HG03558 (cell line): ENCODE measurements around the gene GLG1.

Experiments
- ATAC-seq: cut with Tn5 transposase; IDR thresholded peaks from one replicate; pipeline ENCODE4 v1.9.1; 2021; ENCODE audit warnings: moderate number of reproducible peaks; ENCODE audit not compliant: unreplicated experiment; ENCODE audit errors: extremely low read depth

Gene GLG1

DNA sequence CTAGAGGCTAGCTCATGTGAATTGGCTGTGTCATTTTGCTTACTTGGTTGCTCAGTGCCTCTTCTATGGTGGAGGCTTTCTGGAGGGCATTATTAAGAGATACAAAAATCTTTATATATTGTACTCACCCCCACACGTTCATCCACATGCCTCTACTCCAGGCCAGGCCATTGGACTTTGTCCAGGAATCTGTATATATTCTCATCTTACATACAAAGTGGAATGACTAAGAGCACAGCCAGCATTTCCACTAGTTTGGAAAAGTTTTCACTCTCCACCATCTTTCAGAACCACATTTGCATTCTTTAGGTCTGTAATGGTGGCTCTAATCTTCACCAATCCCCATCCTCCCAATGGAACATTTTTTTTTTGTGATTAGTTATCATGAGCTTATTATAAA is 4.8 kb upstream of the GLG1 start:
- ATAC-seq, result no peak

DNA sequence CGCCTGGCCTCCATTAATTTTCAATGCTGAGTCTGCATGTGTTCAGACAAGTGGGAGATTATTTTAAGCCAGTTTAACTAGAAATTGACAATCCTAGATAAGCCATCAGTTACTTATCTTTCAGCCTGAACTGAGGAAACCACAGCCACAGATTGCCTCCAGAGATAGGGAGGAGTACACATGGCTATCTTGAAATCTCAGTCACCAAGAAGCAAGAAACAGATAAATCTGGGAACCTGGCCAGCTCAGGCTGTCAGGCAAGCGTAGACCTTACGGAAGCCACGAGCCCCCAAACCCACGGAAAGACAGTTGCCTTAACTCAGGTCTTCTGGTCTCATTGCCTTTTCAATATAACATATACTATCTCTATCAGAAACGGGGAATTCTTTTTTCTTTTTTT is 2.0 kb upstream of the GLG1 start:
- no peak for ATAC-seq

DNA sequence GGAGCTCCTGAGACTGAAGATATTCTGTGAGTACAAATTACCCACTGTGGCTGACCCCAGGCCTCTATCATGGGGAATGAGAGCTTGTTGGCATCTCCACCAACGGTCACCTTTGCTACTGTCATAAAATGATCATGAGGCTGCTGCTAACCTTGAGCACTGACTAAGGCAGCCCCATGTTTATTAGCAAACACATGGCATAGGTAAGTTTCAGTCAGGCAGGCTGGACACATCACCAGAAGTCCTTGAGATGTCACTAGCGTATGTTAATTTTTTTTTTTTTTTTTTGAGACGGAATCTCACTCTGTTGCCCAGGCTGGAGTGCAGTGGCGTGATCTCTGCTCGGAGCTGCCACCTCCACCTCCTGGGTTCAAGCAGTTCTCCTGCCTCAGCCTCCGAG is 1.5 kb upstream of the GLG1 start:
- no peak for ATAC-seq

GRCh38 chr16:74607962-74608356 is 1.0 kb upstream of the GLG1 start:
- ATAC-seq, result no peak

GRCh38 chr16:74607310-74607961 is 522 bp upstream of the GLG1 start:
- peak; percentile 12 for ATAC-seq

DNA sequence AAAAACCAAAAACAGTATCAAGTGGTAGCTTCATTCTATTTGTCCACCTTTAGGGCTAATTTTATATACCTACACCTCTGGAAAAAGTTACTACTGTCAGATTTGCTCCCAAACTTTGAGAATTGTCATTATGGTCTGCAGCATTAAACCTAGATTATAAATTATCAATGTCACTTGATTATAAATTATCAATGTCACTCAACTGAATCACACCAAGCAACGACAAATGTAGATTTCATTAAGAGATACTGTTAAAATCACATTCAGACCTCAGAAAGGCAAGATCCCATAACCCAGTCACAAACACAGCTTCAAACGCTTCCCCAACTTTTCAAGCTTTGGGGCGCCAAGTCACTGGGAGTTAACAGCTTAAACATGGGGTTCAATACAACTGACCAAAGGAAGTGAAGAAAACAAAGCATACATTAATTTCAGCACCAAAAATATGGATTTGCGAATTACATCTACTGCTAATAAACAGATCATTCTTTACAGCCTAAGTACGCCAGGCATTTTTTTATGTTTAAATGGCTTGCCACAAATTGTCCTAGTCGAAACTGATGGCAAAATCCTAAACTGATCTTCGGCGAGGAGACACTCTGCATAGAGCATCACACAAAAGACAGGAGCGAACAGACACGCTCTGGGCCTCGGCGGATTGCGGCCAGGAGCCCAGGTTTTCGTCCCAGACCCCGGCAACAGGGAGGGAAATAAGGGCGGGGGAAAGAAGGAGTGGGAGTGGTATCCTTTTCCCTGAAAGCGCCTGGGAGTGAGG is 981 bp downstream of the GLG1 start:
- no peak for ATAC-seq

GRCh38 chr16:74605332-74605731 is 1.6 kb downstream of the GLG1 start:
- ATAC-seq, result no peak

- no peak for ATAC-seq
Observed at GRCh38 chr16:74603848-74604247, 3.1 kb downstream of the GLG1 start.

DNA sequence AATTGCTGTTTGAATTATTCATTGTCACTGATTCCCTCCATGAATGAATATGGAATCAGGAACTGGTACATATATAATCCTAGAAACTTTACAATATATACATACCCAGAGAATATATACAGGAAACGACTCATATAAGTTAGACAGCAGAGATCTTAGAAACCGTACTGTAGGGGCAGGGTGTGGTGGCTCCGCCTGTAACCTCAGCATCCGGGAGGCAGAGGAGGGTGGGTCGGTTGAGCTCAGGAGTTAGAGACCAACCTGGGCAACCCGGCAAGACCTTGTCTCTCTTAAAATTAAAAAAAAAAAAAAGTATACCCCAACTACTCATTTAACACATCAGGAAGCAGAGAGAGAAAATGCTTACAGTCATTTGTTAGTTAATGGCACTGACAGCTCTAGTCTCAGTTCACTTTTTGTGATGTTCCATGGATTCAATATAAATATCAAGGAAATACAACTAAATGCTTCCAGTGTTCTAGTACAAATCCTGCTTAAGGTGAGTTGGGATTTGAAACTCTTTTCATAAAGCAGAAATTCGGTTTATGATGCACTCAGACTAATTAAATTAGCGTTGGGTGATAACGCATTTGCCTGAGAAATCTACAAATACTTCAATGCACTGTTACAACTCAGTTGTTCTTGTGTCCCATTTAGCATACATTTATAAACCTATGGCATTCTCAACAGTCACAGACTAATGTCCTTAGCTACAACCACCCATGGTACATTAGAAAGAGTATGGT is 5.6 kb downstream of the GLG1 start:
- no peak for ATAC-seq

- no peak for ATAC-seq
Observed at GRCh38 chr16:74596586-74596985, 10.3 kb downstream of the GLG1 start.

GRCh38 chr16:74592847-74593246 is 14.1 kb downstream of the GLG1 start:
- ATAC-seq, result no peak

- no peak for ATAC-seq
Observed at GRCh38 chr16:74591876-74592650, 14.9 kb downstream of the GLG1 start.

- no peak for ATAC-seq
Observed at GRCh38 chr16:74586948-74587347, 20.0 kb downstream of the GLG1 start.

DNA sequence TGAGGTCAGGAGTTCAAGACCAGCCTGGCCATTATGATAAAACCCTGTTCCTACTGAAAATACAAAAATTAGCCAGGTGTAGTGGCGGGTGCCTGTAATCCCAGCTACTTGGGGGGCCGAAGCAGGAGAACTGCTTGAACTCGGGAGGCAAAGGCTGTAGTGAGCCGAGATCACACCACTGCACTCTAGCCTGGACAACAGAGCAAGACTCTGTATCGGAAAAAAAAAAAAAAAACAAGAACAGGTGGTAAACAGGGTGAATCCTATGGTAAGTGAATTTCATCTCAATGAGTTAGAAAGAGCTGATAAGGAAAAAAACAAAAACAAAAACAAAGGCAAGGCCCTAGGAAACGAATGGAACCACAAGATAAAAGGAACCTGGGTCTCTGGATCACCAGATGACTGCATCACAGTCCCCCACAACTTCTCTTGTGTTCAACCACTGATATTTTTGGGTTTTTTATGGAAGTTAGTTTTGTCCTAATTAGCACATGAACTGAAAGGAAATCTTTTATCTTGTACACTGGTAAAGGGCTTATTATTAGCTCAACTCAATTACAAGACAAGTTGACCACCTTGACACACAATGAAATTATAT is 21.0 kb downstream of the GLG1 start:
- no peak for ATAC-seq

- ATAC-seq, result no peak
Observed at GRCh38 chr16:74583926-74584666, 22.8 kb downstream of the GLG1 start.

GRCh38 chr16:74582970-74583369 is 23.9 kb downstream of the GLG1 start:
- ATAC-seq, result no peak

DNA sequence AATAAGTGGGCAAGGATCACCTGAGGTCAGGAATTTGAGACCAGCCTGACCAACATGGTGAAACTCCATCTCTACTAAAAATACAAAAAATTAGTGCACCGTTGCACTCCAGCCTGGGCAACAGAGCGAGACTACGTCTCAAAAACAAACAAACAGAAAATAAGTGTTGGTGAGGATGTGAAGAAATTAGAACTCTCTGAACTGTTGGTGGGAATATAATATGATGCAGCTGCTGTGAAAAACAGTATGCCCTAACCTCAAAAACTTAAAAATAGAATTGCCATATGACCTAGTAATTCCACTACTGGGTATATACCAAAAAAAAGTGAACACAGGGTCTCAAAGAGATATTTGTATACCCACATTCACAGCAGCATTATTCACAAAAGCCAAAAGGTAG is 26.1 kb downstream of the GLG1 start:
- ATAC-seq, result peak; percentile 52

DNA sequence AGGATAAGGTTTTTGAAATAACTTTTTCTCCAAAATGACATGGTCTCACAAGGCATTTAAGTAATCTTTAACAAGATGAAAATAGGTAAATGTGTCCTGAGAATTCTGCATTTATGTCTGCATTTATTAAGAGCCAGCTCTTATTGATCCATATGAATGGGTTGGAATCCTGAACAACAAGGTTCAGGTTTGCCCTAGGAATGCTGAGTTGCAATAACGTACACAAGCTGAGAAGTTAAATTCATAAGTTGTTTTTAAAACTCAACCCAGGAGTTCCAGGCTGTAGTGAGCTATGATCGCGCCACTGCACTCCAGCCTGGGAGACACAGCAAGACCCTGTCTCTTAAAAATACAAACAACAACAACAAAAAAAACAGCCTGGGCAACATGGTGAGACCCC is 28.1 kb downstream of the GLG1 start:
- no peak for ATAC-seq

- no peak for ATAC-seq
Observed at GRCh38 chr16:74578433-74578832, 28.5 kb downstream of the GLG1 start.
